TTC549 (cell line): ENCODE data around the gene KCNQ1.

Source experiments
- FAIRE-seq: peaks from 2 replicates; lab custom pipeline; 2012; peaks lifted over from hg19 to GRCh38; lab: Jason Lieb, UNC

The KCNQ1 gene

DNA sequence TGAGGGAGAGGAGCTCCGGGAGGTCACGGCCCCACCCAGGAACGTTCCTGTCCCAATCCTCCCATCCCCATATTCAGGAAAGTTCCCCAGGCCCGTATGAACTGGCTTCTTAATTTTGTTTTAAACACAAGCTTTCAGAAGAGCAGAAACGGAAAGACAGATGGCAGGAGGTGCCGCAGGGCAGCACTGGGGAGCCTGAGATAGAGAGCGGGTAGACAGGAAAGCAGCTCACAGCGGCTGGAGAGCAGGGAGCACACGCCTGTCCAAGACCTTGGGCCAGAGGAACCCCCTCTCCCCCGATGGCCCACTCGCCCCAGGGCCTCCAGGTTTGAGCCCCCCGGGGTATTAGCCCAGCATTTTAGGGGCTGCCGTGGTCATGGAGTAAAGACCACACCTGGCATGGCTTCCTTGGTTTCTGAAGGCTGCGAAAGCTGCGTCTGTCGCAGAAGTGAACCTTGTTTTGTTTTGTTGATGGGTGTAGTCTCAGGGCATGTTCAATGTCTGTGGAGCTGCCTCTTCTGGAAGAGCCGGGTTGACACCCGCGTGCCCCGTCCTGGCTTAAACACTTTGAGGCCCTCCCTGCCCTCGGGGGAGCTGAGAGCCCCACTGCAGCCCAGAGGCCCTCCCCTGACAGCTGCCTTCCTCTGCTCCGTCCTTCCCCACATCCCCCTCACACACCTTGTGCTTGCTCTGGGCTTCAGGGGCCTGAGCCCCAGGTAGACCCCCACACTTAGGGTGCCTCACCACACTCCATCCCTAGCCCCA is 272.9 kb downstream of the KCNQ1 start:
- no peak for FAIRE-seq

DNA sequence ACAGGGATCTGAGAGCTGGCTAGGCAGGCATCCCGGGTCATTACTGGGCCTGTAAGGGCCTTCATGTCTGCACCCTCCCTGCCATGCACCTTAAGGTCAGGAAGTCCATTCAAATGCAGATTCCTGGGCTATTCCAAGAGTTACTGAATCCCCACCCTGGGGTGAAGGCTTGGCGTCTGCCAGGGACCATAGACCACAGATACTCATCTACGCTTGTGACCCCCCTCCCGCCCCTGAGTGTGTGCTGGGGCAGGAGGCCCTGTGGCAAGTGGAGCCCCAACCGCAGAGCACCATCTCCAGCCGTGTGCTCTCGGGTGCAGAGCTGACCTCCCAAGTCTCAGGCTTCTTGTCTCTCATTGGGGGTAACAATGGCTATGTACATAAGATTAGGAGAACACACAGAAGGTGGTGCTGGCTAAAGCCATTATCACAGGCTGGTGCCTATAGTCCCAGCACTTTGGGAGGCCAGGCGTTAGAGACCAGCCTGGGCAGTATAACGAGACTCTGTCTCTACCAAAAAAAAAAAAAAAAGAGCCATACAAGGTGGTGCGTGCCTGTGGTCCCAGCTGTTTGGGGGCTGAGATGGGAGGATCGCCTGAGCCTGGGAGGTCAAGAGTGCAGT is 274.1 kb downstream of the KCNQ1 start:
- no peak for FAIRE-seq

- FAIRE-seq = no peak
Measured at GRCh38 chr11:2719831-2720590, 275.2 kb downstream of the KCNQ1 start.

DNA sequence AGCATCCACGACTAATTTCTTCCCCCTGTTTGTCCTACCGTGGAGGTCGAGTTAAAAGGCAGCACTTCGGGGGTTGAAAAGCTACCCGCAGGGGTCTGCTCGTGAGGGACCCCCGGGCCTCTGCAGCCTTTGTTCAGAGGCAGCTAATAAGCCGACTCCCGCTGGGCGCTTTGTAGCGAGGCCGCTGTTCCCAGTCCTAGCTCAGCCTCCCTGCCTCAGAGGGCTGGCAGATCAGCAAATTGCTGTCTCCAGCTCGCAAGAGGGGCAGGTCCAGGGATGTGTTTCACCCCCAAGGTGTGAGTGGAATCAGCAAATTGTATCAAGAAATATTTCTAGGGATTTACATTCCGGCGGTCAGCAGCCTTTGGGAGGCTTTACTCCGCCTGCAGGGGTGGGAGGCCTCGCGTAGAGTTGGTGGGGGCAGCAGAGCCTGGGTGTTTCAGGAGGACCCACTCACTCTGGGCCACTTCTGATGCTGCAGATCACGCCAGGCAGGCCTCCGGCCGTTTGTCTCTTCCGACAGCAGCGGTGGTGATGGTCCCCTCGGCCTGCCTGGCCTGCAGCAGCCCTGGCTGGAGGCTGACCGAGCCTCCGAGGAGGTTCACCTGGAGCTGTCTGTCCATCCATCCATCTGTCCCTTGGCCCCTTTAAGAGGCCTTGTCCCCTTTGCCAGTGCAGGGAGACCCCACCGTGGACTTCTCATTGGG is 276.6 kb downstream of the KCNQ1 start:
- FAIRE-seq = no peak

- no peak for FAIRE-seq
Measured at GRCh38 chr11:2722955-2723354, 278.1 kb downstream of the KCNQ1 start.

DNA sequence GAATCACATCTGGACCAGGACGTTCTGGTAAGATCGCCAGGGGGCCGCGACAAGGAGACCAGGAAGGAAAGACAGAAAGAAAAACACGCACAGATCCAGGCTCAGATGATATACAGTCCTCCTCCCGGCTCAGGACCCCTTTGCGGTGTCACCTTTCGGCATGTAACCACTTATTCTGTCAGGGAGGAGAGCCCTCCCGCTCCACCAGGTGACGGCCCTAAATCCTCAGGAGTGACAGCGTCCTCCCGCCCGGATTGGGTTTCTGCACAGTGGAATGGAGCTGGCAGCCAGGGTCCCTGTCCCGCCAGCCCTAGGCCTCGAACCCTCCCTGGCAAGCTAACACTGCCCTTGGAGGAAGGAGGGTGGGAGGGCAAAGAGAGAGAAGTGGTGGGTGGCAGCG is 279.3 kb downstream of the KCNQ1 start:
- no peak for FAIRE-seq

- no peak for FAIRE-seq
Measured at GRCh38 chr11:2724653-2725367, 280.0 kb downstream of the KCNQ1 start.

DNA sequence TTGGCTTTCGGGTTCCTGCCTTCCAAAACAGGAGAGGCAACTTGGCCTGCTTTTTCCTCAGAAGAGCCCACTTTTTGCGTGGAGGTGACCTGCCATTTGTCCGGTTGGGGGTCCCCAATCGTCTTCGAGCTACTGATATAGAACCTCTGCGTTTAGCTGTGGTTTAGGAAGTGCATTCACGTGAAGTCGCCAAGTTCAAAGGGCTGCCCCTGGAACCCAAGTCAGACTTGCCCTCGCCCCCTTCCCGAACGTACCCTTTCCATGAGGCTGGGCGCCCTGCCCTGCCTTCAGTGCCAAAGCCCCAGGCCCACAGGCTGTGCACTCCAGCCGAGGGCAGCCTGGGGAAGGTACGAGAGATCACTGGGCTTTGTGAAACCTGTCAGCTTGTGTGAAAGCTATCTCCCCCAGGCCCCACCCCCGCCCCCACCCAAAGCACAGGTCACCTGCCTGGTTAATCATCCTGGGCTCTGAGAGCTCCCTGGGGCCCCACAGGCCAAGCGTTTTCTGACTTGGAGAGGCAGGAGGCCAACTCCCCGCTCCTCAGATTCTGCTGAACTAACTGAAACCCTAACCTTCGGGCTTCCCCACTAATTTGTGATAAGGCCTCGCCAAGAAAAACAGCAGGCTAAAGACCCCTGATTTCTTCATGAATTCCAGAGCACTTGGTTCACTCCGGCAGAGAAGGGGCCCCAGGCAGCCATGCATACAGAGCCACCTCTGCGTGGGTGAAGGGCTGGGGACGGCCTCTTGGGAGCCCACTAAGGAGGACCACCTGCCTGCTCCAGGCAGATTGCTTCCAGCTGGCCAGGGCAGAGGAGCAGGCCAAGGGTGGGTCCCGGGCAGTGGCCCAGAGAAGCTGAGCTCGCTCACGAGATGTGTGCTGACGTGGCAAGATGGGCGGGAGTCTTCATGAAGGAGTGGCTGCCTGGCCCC is 280.8 kb downstream of the KCNQ1 start:
- FAIRE-seq = no peak

- no peak for FAIRE-seq
Measured at GRCh38 chr11:2726964-2727363, 282.2 kb downstream of the KCNQ1 start.

DNA sequence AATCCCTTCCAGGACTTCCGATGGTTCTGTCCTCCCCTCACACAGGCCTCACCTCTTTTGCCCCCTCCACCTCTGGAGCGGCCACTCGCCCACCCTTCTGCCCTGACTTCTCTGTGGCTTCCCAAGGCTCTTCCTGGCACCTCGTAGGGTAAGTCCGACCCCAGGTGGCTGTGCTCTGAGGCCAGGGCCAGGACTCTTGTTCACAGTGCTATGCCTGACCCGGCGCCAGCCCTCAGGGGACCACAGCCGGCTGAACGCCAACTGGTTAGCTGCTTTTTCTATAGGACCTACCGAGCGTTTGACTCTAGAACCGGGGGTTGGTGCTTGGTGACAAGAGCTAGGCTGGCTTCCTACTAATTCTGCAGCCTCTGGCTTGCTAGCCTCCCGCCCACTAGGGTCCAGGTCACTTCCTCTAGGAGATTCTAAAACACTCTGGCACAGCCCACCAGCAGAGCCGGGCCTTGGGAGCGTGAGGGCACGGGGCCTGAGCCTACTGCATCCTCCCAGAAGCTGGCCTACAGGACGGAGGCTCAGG is 283.4 kb downstream of the KCNQ1 start:
- no peak for FAIRE-seq

- no peak for FAIRE-seq
Measured at GRCh38 chr11:2728663-2729332, 284.0 kb downstream of the KCNQ1 start.

- FAIRE-seq = no peak
Measured at GRCh38 chr11:2729841-2730240, 285.0 kb downstream of the KCNQ1 start.

DNA sequence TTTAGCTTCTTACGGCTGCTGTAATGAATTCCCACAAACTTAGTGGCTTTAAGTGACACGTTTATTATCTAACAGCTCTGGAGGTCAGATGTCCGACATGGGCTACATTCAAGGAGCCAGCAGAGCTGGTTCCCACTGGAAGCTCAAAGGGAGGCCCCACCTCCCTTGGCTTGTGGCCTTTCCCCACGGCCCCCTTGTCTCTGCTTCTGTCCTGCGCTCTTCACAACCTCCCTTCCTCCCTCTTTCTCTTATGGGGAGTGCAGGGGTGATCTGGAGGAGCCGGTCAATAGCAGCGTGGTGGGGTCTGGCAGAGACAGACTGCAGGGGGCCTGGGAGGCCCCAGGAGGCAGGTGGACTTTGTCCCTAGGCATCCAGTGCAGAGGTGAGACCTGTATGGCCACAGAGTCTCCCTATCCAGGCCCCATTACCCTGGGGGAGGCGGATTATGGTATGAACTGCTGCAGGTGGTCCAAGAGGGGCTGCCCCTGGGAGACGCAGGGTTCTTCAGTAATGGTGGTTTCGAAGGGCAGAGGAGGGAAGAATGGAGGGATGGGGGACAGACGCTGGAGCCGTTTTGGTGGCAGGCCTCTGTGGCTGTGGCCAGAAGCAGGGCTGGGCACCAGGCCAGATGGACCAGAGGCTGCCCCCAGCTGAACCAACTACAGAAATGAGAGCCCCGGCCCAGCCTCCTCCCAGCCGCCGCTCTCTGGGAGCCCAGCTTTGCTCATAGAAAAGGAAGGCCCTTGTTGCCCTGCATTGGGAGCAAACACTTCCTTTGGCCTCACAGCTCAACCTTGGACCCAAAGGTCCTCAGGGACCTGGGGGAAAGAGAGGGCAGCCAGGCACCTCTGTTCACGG is 285.7 kb downstream of the KCNQ1 start:
- FAIRE-seq = no peak

- FAIRE-seq = no peak
Measured at GRCh38 chr11:2731130-2732125, 286.6 kb downstream of the KCNQ1 start.

DNA sequence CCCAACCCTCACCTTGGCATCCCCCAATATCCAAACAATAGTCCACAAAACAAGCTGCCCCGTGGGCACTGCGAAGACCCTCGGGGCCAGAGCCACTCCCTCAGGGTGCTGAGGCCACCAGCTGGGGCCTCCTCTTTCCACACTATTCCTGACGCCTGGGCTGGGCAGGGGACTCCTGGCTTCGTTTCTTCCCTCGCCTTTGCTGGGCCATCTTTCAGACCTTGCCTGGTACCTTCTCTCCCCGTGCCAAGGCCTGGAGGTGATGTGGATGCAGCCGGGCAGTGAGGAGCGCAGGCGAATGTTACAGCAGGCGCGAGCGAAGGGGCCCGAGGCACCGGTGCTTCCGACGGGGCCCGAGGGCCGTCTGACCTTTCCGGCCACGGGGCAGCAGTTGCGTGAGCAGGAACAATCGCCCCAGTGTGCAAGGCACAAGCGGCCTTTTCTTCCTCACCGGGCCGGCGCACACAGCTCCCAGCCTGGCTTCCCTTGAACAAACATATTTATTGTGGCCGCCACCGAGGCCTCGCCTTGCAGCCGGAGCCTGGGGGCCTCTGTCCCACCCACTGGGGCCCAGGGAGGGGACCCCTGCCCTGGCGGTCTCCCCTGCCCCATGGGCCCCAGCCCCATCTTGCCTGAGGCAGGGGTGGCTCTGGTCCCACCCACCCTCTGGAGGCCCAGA is 287.6 kb downstream of the KCNQ1 start:
- FAIRE-seq = no peak

- FAIRE-seq = no peak
Measured at GRCh38 chr11:2732940-2733628, 288.3 kb downstream of the KCNQ1 start.
